Retinal pigment epithelial cell (primary cell): Measurements from ENCODE around the gene TCF25.

Experiments used
- DNase-seq: peaks from one replicate; pipeline ENCODE4 v3.0.0-alpha.2; 2010; ENCODE audit warnings: low read depth
- H3K4me3 ChIP-seq: 2 replicates; pipeline ENCODE4 v1.5.1; 2011; ENCODE audit warnings: mild to moderate bottlenecking, low read length, control low read depth, moderate library complexity
- CTCF ChIP-seq: conservative IDR thresholded peaks from 2 replicates; pipeline ENCODE4 v1.5.1; 2011; ENCODE audit warnings: low read depth, low read length, control low read depth, inconsistent platforms

TCF25 gene

GRCh38 chr16:89843409-89844350 is 29.7 kb upstream of the TCF25 start:
- no peak for TF ChIP-seq CTCF
- no peak overlapping the region for H3K4me3 ChIP-seq
- DNase-seq, result no peak

GRCh38 chr16:89844739-89845339 is 28.6 kb upstream of the TCF25 start:
- no peak for TF ChIP-seq CTCF
- no peak for DNase-seq
- no peak overlapping the region for H3K4me3 ChIP-seq

- no peak overlapping the region for H3K4me3 ChIP-seq
- no peak for DNase-seq
- no peak for TF ChIP-seq CTCF
Observed at GRCh38 chr16:89845417-89845816, 28.0 kb upstream of the TCF25 start.

GRCh38 chr16:89847051-89847939 is 26.1 kb upstream of the TCF25 start:
- DNase-seq, result no peak
- no peak for TF ChIP-seq CTCF
- no peak overlapping the region for H3K4me3 ChIP-seq

- H3K4me3 ChIP-seq, result no peak overlapping the region
- no peak for TF ChIP-seq CTCF
- DNase-seq, result no peak
Observed at GRCh38 chr16:89847940-89848297, 25.5 kb upstream of the TCF25 start.

- no peak for DNase-seq
- TF ChIP-seq CTCF, result no peak
- no peak overlapping the region for H3K4me3 ChIP-seq
Observed at GRCh38 chr16:89848974-89849373, 24.4 kb upstream of the TCF25 start.
